PFSK-1 (cell line): ENCODE results near the gene GNAI3.

Experiments
- FOXP2 ChIP-seq: optimal IDR thresholded peaks from 2 replicates; pipeline ENCODE3; 2011; ENCODE audit warnings: borderline replicate concordance, control low read depth, inconsistent platforms; ENCODE audit not compliant: insufficient read depth; ENCODE audit errors: extremely low read length, extremely low read depth
- POLR2AphosphoS5 ChIP-seq: IDR thresholded peaks from 2 replicates; pipeline ENCODE4 v1.6.1; 2012; ENCODE audit warnings: low read depth, mild to moderate bottlenecking, control low read depth, low read length, moderate library complexity
- REST ChIP-seq, 2 experiments: IDR thresholded peaks; 2 replicates each; pipeline versions ENCODE4 v1.6.1 to v1.8.0; 2011 to 2012; ENCODE audit warnings: low read depth in 2 of 2, low read length in 2 of 2, control low read depth in 1 of 2, inconsistent platforms in 1 of 2, mild to moderate bottlenecking in 1 of 2, moderate library complexity in 1 of 2; ENCODE audit not compliant: insufficient read depth in 1 of 2
- SIN3A ChIP-seq: IDR thresholded peaks from 2 replicates; pipeline ENCODE4 v1.6.1; 2012; ENCODE audit warnings: mild to moderate bottlenecking, low read length, moderate library complexity, borderline replicate concordance; ENCODE audit not compliant: insufficient read depth
- TAF1 ChIP-seq: IDR thresholded peaks from 2 replicates; pipeline ENCODE4 v1.6.1; 2012; ENCODE audit warnings: low read length, control low read depth, borderline replicate concordance; ENCODE audit not compliant: insufficient read depth

GNAI3 gene

GRCh38 chr1:109634292-109634691 lies 85.9 kb downstream of the GNAI3 start:
- TF ChIP-seq POLR2AphosphoS5 (no peak), TAF1 (no peak), SIN3A (no peak), FOXP2 (no peak), REST (IDR thresholded peaks at IDR 0.05; ENCODE audit: insufficient read depth in 1 of 2, low read depth in 2 of 2, low read length in 2 of 2) (no peak)

GRCh38 chr1:109634771-109635750 lies 86.6 kb downstream of the GNAI3 start:
- no peak for TF ChIP-seq FOXP2
- no peak for TF ChIP-seq SIN3A
- no peak for TF ChIP-seq REST (IDR thresholded peaks at IDR 0.05; ENCODE audit: insufficient read depth in 1 of 2, low read depth in 2 of 2, low read length in 2 of 2)
- no peak for TF ChIP-seq TAF1
- TF ChIP-seq POLR2AphosphoS5: no peak

GRCh38 chr1:109635862-109636200 lies 87.4 kb downstream of the GNAI3 start:
- TF ChIP-seq POLR2AphosphoS5 (no peak), SIN3A (no peak), REST (IDR thresholded peaks at IDR 0.05; ENCODE audit: insufficient read depth in 1 of 2, low read depth in 2 of 2, low read length in 2 of 2) (no peak), FOXP2 (no peak), TAF1 (no peak)

- TF ChIP-seq FOXP2: no peak
- no peak for TF ChIP-seq TAF1
- no peak for TF ChIP-seq SIN3A
- no peak for TF ChIP-seq POLR2AphosphoS5
- no peak for TF ChIP-seq REST (IDR thresholded peaks at IDR 0.05; ENCODE audit: insufficient read depth in 1 of 2, low read depth in 2 of 2, low read length in 2 of 2)
Observed at GRCh38 chr1:109636201-109636952, 88.0 kb downstream of the GNAI3 start.
